ENCODE results near the gene P2RY2.

- no peak for TF ChIP-seq GATA2 (IDR thresholded peaks at IDR 0.05; ENCODE audit: low read depth, low read length)
- TF ChIP-seq GATA3 (IDR thresholded peaks at IDR 0.05; ENCODE audit: low read depth, low read length) = no peak
Observed at GRCh38 chr11:73248526-73249185, 30.6 kb downstream of the P2RY2 start.
